HepG2 (cell line): ENCODE results near the gene LRRC51. TPM values are rescaled to one million over a fixed set of nuclear protein-coding genes. Genes with fewer than 3 reads are reported as not detected.

Source experiments
- ATAC-seq: fragments of 200-7000 bp; cut with Tn5 transposase; 3 replicates; pipeline ENCODE4 v1.9.1; 2020; ENCODE audit warnings: mild to moderate bottlenecking, moderate library complexity
- BruUV-seq: library from RNA; stranded (reverse); fragments of 400-500 nt; replicated peaks from 2 replicates; lab custom pipeline; 2021; lab: Mats Ljungman, UMichigan
- CTCF ChIA-PET: fragments of 300-600 bp; formaldehyde crosslinking; extraction: SDS; loops from one replicate; lab custom pipeline; 2021; ENCODE audit warnings: low total read pairs, inconsistent platforms, low intra/inter-chr PET ratio; lab: Yijun Ruan, JAX
- POLR2A ChIA-PET: fragments of 350-600 bp; sonication (Branson Sonifier 250); formaldehyde crosslinking; loops from one replicate; lab custom pipeline; 2020; ENCODE audit warnings: antibody characterized with exemption, inconsistent platforms; lab: Yijun Ruan, JAX
- DNase-seq: peaks from one replicate; pipeline ENCODE4 v3.0.0-alpha.2; 2015; ENCODE audit warnings: low spot score
- FAIRE-seq: peaks from 3 replicates; lab custom pipeline; 2011; peaks lifted over from hg19 to GRCh38; lab: Jason Lieb, UNC
- H2AFZ ChIP-seq: one replicate; pipeline ENCODE4 v1.6.1; 2011; ENCODE audit warnings: low read length, inconsistent platforms
- H3K27ac ChIP-seq: fragments of 300-600 bp; 3 replicates; pipeline ENCODE4 v1.8.0; 2011; ENCODE audit warnings: mixed run types, mild to moderate bottlenecking, mixed read lengths, low read length, inconsistent platforms; ENCODE audit not compliant: insufficient read depth; ENCODE audit errors: extremely low read length
- H3K27me3 ChIP-seq, 2 experiments: fragments of 200-600 bp in 1 of 2; 2 replicates in 1 of 2; 3 replicates in 1 of 2; pipeline versions ENCODE4 v1.6.0 to v1.8.0; 2011; ENCODE audit warnings: low read length in 2 of 2, mild to moderate bottlenecking in 2 of 2, moderate library complexity in 2 of 2, inconsistent platforms in 1 of 2; ENCODE audit not compliant: insufficient read depth in 2 of 2, control insufficient read depth in 1 of 2
- H3K36me3 ChIP-seq, 2 experiments: fragments of 200-600 bp in 1 of 2; replicated peaks in 1 of 2; 2 replicates in 1 of 2; 3 replicates in 1 of 2; pipeline versions ENCODE4 v1.5.1 to v1.8.0; 2011; ENCODE audit warnings: low read length in 2 of 2, inconsistent platforms in 1 of 2; ENCODE audit not compliant: insufficient read depth in 2 of 2, control insufficient read depth in 1 of 2
- H3K4me1 ChIP-seq: 2 replicates; pipeline ENCODE4 v1.5.1; 2012; ENCODE audit warnings: low read length, inconsistent platforms; ENCODE audit not compliant: insufficient read depth
- H3K4me2 ChIP-seq: 2 replicates; pipeline ENCODE4 v1.6.0; 2011; ENCODE audit warnings: low read depth, low read length, inconsistent platforms
- H3K4me3 ChIP-seq, 3 experiments: fragments of 200-600 bp in 1 of 3; sonication (generic), shearing (Covaris generic) in 1 of 3; replicated peaks in 1 of 3; 2 replicates each; pipeline ENCODE4 v1.5.1; 2011 to 2016; ENCODE audit warnings: low read length in 3 of 3, inconsistent platforms in 2 of 3, low read depth in 2 of 3, mild to moderate bottlenecking in 2 of 3, control low read depth in 1 of 3, mixed read lengths in 1 of 3; ENCODE audit not compliant: insufficient read depth in 1 of 3
- H3K79me2 ChIP-seq: one replicate; pipeline ENCODE4 v1.6.1; 2011; ENCODE audit warnings: low read length, inconsistent platforms; ENCODE audit not compliant: insufficient read depth
- H3K9ac ChIP-seq: 2 replicates; pipeline ENCODE4 v1.6.0; 2011; ENCODE audit warnings: mild to moderate bottlenecking, low read depth, low read length, inconsistent platforms; ENCODE audit not compliant: insufficient read depth
- H3K9me3 ChIP-seq: 2 replicates; pipeline ENCODE4 v1.5.1; 2012; ENCODE audit warnings: mild to moderate bottlenecking, low read length
- H4K20me1 ChIP-seq: 2 replicates; pipeline ENCODE4 v1.6.0; 2011; ENCODE audit warnings: inconsistent platforms, mild to moderate bottlenecking, low read length, moderate library complexity; ENCODE audit not compliant: insufficient read depth
- FOSL2 ChIP-seq: sonication (generic); formaldehyde crosslinking; IDR thresholded peaks from 2 replicates; pipeline ENCODE4 v1.4.0; 2020; ENCODE audit warnings: missing genetic modification reagents
- HBP1 ChIP-seq: IDR thresholded peaks from 2 replicates; pipeline ENCODE4 v1.6.1; 2016; ENCODE audit warnings: low read depth, control low read depth
- NAIF1 ChIP-seq: sonication (generic); formaldehyde crosslinking; IDR thresholded peaks from 2 replicates; pipeline ENCODE4 v1.5.0; 2020; ENCODE audit warnings: mild to moderate bottlenecking, missing genetic modification reagents, borderline replicate concordance
- RBM39 ChIP-seq: fragments of 200-400 bp; formaldehyde crosslinking; IDR thresholded peaks from one replicate; pipeline ENCODE4 v1.6.1; 2018; ENCODE audit warnings: antibody characterized with exemption, mild to moderate bottlenecking, low read depth, low read length; ENCODE audit not compliant: poor library complexity, severe bottlenecking
- SUZ12 ChIP-seq: fragments of 150-350 bp; IDR thresholded peaks from 2 replicates; pipeline ENCODE4 v1.6.1; 2014; ENCODE audit warnings: low read depth, low read length
- TBP ChIP-seq: sonication (generic); formaldehyde crosslinking; IDR thresholded peaks from 2 replicates; pipeline ENCODE4 v1.5.0; 2020; ENCODE audit warnings: missing genetic modification reagents
- ZNF160 ChIP-seq: sonication (generic); formaldehyde crosslinking; IDR thresholded peaks from 2 replicates; pipeline ENCODE4 v1.8.0; 2022; ENCODE audit warnings: mild to moderate bottlenecking, inconsistent platforms, missing genetic modification reagents
- ZNF501 ChIP-seq: sonication (generic); formaldehyde crosslinking; IDR thresholded peaks from 2 replicates; pipeline ENCODE4 v1.5.1; 2020; ENCODE audit warnings: mild to moderate bottlenecking, moderate library complexity, missing genetic modification reagents
- ZNF605 ChIP-seq: sonication (generic); formaldehyde crosslinking; IDR thresholded peaks from 2 replicates; pipeline ENCODE4 v1.8.0; 2022; ENCODE audit warnings: mild to moderate bottlenecking, missing genetic modification reagents
- ZNF816 ChIP-seq: sonication (generic); formaldehyde crosslinking; IDR thresholded peaks from 2 replicates; pipeline ENCODE4 v1.8.0; 2022; ENCODE audit warnings: missing genetic modification reagents, mild to moderate bottlenecking, borderline replicate concordance
- ZSCAN9 ChIP-seq: IDR thresholded peaks from 2 replicates; pipeline ENCODE4 v1.6.1; 2016; ENCODE audit warnings: borderline replicate concordance
- WGBS: methylation state at CpG from one replicate; pipeline ENCODE4 v1.1.6; 2017; ENCODE audit warnings: low lambda C conversion rate; 5-methylcytosine and 5-hydroxymethylcytosine counted together
- in situ Hi-C: cut with HindIII; loops from 2 replicates; pipeline ENCODE4 v1.10.0; 2017; ENCODE audit warnings: low pct_unique_long_range_greater_than_20kb; ENCODE audit not compliant: extremely low pct_ligation_motif_present
- intact Hi-C: fragments of 100-400 bp; cut with micrococcal nuclease; formaldehyde crosslinking; loops from one replicate; pipeline ENCODE4 v1.10.0; 2022; ENCODE audit not compliant: unreplicated experiment
- polyA plus RNA-seq, 8 experiments: library from polyadenylated mRNA; depleted of rRNA in 3 of 8; stranded (reverse) in 7 of 8; unstranded in 1 of 8; fragments of >200 nt; fragmentation: Illumina TruSeq in 4 of 8; extraction: Trizol in 4 of 8; gene quantifications; 2 replicates each; pipeline versions ENCODE4 v1.2.1 to v1.2.3, GENCODE V29; 2011 to 2016; ENCODE audit warnings: low read depth in 4 of 8, missing spikeins in 1 of 8, mixed read lengths in 1 of 8; ENCODE audit not compliant: insufficient read depth in 1 of 8
- total RNA-seq, 5 experiments: library from RNA; depleted of rRNA; stranded (reverse); fragments of >200 nt; fragmentation: Illumina TruSeq; extraction: Trizol; gene quantifications; 2 replicates each; pipeline ENCODE4 v1.2.3, GENCODE V29; 2016; ENCODE audit warnings: low read depth in 1 of 5

LRRC51 gene
- total and polyA plus RNA-seq, 2 of the 13 experiments (the other 11 are each of a cell fraction or from before 2014, with no cell fraction given), result 5.3 to 6.0 TPM

- TF ChIP-seq SUZ12, result no peak
Measured at GRCh38 chr11:72075109-72075508, 5.5 kb upstream of the LRRC51 start (continued).

- FAIRE-seq (no peak), DNase-seq (no peak), ATAC-seq (no peak)
- Histone ChIP-seq H3K27ac (no peak overlapping the region), H4K20me1 (no peaks in the 10 kb centered on the region), H3K9me3 (no peaks in the 10 kb centered on the region), H3K27me3 (no peaks in the 10 kb centered on the region; a peak in 1 of 5 replicates), H3K4me3 (no peak overlapping the region), H3K79me2 (peaks cover 81% of the 10 kb centered on the region), H3K4me1 (peaks cover 23% of the 10 kb centered on the region), H3K9ac (no peak overlapping the region), H2AFZ (no peak overlapping the region), H3K36me3 (peaks cover 0 to 10% of the 10 kb centered on the region in 2 experiments; a peak in 3 of 5 replicates), H3K4me2 (no peak overlapping the region)
- WGBS, result 97% methylated on average over 4 of the region's 4 CpGs
- CTCF ChIA-PET, result no interaction called here
- in situ Hi-C loops (no loop called here), intact Hi-C loops (no loop called here)
- POLR2A ChIA-PET, result interaction anchor here (1.9 kb wide), 1 partner anchor 35 kb away, joined by 8 read pairs; no protein-coding TSS in a partner anchor
- no TSS peak for BruUV-seq
- no peak for TF ChIP-seq FOSL2
- TF ChIP-seq ZNF816, result no peak
- no peak for TF ChIP-seq ZNF501 (CRISPR knock-in tag)
- TF ChIP-seq RBM39, result no peak
- TF ChIP-seq ZNF605 (CRISPR knock-in tag), result no peak
- TF ChIP-seq ZSCAN9, result no peak
- no peak for TF ChIP-seq TBP (CRISPR knock-in tag)
- no peak for TF ChIP-seq HBP1 (CRISPR knock-in tag)
- TF ChIP-seq ZNF160 (CRISPR knock-in tag), result no peak
- no peak for TF ChIP-seq NAIF1
Measured at GRCh38 chr11:72075756-72076155, 4.9 kb upstream of the LRRC51 start.
